HCT116 (cell line): ENCODE results near the gene DYNLL2.
"Not testable (repeated sequence)": the region's sequence is repeated elsewhere in the genome, so short reads cannot be mapped to it uniquely, and the experiment has no call there.

Experiments
- CEBPB ChIP-seq: IDR thresholded peaks from 2 replicates; pipeline ENCODE4 v1.6.1; 2012; ENCODE audit warnings: low read depth
- CTCF ChIP-seq, 3 experiments: fragments of 200-600 bp in 1 of 3; sonication (generic) in 1 of 3; IDR thresholded peaks in 2 of 3; conservative IDR thresholded peaks in 1 of 3; 2 replicates each; pipeline ENCODE4 v1.5.1; 2012 to 2017; ENCODE audit warnings: low read depth in 2 of 3, low read length in 2 of 3, antibody characterized with exemption in 1 of 3, borderline replicate concordance in 1 of 3, control low read depth in 1 of 3, mild to moderate bottlenecking in 1 of 3, mixed read lengths in 1 of 3, mixed run types in 1 of 3, moderate library complexity in 1 of 3; ENCODE audit not compliant: insufficient read depth in 1 of 3
- EZH2 ChIP-seq: fragments of 200-600 bp; sonication (generic); IDR thresholded peaks from 2 replicates; pipeline ENCODE4 v1.6.1; 2017; ENCODE audit warnings: antibody characterized with exemption, mixed run types
- JUND ChIP-seq: IDR thresholded peaks from 2 replicates; pipeline ENCODE4 v1.6.1; 2012
- SIN3A ChIP-seq: IDR thresholded peaks from 2 replicates; pipeline ENCODE4 v1.6.1; 2012; ENCODE audit warnings: low read depth
- TF ChIP-seq, protein P1 (sequence below): IDR thresholded peaks from 2 replicates; pipeline ENCODE4 v1.6.1; 2012; ENCODE audit warnings: low read depth

GRCh38 chr17:58044256-58044655, 39.0 kb upstream of the DYNLL2 start:
- TF ChIP-seq CTCF (IDR thresholded peaks at IDR 0.05 in 2 of 3, conservative IDR thresholded peaks at IDR 0.05 in 1 of 3; ENCODE audit: borderline replicate concordance in 1 of 3, insufficient read depth in 1 of 3, low read depth in 2 of 3, low read length in 2 of 3); EZH2; CEBPB; JUND; SIN3A: not testable (repeated sequence)
- TF ChIP-seq, protein P1, sequence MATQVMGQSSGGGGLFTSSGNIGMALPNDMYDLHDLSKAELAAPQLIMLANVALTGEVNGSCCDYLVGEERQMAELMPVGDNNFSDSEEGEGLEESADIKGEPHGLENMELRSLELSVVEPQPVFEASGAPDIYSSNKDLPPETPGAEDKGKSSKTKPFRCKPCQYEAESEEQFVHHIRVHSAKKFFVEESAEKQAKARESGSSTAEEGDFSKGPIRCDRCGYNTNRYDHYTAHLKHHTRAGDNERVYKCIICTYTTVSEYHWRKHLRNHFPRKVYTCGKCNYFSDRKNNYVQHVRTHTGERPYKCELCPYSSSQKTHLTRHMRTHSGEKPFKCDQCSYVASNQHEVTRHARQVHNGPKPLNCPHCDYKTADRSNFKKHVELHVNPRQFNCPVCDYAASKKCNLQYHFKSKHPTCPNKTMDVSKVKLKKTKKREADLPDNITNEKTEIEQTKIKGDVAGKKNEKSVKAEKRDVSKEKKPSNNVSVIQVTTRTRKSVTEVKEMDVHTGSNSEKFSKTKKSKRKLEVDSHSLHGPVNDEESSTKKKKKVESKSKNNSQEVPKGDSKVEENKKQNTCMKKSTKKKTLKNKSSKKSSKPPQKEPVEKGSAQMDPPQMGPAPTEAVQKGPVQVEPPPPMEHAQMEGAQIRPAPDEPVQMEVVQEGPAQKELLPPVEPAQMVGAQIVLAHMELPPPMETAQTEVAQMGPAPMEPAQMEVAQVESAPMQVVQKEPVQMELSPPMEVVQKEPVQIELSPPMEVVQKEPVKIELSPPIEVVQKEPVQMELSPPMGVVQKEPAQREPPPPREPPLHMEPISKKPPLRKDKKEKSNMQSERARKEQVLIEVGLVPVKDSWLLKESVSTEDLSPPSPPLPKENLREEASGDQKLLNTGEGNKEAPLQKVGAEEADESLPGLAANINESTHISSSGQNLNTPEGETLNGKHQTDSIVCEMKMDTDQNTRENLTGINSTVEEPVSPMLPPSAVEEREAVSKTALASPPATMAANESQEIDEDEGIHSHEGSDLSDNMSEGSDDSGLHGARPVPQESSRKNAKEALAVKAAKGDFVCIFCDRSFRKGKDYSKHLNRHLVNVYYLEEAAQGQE: not testable (repeated sequence)
